22Rv1 (cell line): ENCODE measurements around the gene PAK6.

Experiments
- CTCF ChIP-seq: fragments of 450-650 bp; IDR thresholded peaks from 2 replicates; pipeline ENCODE4 v1.5.1; 2017; ENCODE audit warnings: mild to moderate bottlenecking
- ZFX ChIP-seq: fragments of 450-650 bp; IDR thresholded peaks from 2 replicates; pipeline ENCODE4 v1.6.1; 2017; ENCODE audit warnings: antibody characterized with exemption, borderline replicate concordance

DNA sequence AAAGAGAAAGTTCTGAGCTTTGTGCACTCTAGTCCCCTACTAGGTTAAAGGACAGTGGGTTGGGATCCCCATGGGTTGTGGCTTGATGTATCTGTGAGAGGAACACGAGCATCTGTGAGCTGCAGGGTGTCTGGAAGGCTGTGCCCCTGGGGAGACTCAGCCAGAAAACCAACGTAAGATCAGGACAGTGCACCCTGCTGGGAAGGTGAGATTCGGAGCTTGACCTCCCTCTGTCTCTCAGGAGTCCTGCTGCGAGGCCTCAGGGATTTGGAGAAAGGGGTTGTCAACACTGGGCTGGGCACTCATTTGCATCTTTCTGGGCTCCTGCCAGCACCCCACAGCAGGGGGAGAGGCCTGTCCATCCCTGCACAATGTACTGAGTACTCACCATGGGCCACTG, 28.8 kb downstream of the PAK6 start:
- TF ChIP-seq CTCF, result no peak
- no peak for TF ChIP-seq ZFX
